GM19468 (cell line): ENCODE data around the gene SAP25.

Experiments
- ATAC-seq: cut with Tn5 transposase; IDR thresholded peaks from one replicate; pipeline ENCODE4 v1.9.1; 2021; ENCODE audit warnings: mild to moderate bottlenecking, moderate library complexity, moderate number of reproducible peaks; ENCODE audit not compliant: unreplicated experiment; ENCODE audit errors: extremely low read depth

SAP25 gene

DNA sequence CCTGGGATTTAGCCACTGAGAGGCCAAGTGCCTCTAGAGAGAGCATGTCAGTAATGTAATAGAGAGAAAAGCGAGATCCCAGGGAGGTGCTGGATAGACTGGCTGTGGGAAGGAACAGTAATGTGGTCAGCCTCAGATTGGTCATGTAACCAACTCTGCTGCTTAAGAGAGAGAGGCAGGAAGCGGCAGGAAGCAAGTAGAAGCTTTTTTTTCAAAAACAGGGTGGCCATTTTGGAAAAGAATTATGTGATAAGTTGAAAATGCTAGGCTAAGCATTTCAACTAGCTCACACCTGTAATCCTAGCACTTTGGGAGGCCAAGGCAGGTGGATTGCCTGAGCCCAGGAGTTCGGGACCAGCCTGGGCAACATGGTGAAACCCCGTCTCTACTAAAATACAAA lies 24.7 kb upstream of the SAP25 start:
- no peak for ATAC-seq

DNA sequence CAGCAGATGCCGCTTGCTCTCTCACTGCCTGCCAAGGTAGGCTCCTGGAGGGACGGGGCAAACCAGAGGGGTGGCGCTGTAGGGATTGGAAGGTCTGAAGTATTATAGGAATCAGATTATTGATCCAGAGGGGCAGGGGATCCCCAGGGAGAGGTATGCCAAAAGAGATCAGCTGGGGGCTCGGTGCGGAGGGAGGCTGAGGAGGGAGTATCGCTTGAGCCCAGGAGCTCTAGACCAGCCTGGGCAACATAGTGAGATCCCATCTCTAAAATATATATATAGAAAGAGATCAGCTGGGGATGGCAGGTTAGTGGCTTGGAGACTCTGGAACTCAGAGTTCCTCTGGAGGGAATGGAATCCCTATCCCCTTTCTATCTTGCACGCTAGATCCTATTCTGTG lies 21.5 kb upstream of the SAP25 start:
- no peak for ATAC-seq

DNA sequence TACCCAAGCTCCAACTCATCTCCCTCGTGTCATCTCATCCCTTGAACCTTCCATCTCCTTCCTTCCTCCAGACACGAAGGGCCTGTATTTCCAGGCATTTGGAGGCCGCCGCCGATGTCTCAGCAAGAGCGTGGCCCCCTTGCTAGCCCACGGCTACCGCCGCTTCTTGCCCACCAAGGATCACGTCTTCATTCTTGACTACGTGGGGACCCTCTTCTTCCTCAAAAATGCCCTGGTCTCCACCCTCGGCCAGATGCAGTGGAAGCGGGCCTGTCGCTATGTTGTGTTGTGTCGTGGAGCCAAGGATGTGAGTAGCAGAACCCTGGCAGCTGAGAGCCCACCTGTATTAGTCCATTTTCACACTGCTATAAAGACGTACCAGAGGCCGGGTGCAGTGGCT lies 17.9 kb upstream of the SAP25 start:
- ATAC-seq = no peak

DNA sequence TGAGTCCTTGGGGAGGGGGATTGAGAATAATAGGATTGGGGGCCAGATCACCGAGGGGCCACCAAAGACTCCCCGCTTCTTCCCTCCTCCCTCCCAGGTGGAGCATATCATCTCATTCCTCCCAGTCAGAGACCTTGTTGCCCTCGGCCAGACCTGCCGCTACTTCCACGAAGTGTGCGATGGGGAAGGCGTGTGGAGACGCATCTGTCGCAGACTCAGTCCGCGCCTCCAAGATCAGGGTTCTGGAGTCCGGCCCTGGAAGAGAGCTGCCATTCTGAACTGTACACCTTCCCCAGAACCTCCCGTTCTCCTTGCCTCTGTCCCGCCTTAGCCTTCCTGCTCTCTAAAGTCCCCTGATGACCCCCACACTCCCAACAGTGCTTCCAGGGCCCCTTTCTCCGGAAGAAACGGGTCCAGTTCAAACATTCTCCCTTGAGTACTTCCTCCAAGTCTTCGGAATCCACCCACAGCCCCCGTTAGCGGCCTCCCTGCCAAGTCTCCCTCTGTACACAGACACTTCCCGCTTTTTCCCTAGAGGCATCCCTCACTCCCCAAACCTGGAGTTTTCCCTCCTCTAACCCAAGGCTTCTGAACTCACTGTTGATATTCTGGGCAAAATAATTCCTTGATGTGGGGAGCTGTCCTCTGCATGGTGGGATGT lies 16.5 kb upstream of the SAP25 start:
- no peak for ATAC-seq

DNA sequence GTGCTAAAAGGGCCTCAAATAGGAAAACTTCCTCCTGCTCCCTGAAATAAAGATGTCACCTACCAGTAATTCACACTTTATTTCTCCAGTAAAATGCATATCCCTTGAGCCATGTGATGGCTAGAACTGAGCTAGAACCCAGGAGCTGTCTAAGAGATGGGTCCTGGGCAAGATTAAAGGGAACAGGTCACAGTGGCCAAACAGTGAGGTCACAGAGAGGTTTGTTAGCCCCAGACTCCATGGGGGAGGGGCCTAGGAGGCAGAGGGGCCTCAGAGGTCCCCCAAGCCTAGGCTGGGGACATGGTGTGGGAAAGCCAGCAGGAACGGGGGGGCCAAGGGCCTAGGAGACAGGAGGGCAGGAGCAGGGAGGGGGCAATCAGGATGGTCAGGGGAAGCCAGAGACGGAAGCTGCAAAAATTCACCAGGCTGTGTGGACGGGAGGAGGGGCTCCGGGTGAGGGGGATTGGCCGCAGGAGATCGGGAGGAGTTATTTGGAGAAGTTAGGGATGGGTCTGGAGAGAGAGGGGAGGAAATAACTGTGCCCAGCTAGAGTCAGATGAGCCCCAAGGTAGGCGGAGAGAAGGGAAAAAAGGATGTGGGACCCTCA lies 15.7 kb upstream of the SAP25 start:
- ATAC-seq = no peak

DNA sequence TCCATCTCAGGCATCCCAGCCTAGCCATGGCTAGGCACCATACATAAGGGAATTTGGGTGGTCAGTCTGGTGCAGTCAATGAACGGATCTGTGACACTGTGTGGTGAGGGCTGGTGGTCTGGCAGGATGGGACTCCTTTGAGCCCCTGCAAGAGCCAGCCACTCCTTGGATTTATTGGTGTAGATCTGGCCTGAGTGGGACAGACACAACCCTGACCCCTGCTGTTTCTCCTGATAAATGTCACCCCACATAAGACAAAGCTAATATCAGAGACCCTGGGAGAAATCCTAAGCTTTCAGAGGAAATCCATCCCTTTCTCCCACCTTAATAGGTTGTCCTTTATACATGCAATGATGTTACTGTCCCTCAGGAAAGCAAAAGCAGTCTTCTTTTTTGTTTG lies 14.7 kb upstream of the SAP25 start:
- no peak for ATAC-seq

DNA sequence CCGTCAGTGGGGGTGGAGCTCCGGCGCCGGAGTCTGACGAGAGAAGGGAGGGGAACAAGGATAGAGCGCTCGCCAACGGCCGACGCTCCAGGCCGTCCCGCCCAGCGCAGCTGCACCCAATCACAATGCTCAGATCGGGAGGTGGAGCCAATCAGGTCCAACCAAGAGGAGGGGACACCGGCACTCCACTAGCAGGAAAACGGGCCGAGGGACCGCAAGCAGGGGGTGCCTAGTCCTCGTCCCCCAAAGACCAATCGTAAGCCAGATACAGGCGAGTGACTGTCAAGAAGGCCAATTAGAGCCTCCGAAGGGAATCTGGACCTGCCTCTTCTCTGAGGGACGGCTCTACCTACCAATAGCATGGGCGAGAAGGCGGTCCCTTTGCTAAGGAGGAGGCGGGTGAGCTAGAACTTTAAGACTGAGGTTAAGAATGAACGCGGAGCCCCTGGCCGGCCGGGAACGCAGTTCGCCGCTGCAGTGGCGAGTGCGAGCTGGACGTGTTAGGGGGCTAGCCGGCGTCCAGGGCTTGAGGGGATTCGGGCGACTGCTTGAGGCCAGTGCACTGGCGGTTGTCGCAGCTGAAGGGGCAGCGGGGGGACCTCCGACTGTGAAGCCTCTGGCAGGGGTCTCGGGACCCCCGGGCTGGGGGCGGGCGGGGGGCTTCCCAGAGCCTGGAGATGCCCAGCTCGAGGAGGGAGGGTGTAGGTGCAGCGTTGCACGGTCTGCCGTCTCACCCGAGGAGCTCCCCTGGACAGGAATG lies 12.7 kb upstream of the SAP25 start, which contains the start of gene FBXO24:
TSS of gene FBXO24 (plus strand) at position 63 of the 760 bp plus-strand sequence. CDS start at position 361, 298 bp downstream.
- ATAC-seq = peak; percentile 81

DNA sequence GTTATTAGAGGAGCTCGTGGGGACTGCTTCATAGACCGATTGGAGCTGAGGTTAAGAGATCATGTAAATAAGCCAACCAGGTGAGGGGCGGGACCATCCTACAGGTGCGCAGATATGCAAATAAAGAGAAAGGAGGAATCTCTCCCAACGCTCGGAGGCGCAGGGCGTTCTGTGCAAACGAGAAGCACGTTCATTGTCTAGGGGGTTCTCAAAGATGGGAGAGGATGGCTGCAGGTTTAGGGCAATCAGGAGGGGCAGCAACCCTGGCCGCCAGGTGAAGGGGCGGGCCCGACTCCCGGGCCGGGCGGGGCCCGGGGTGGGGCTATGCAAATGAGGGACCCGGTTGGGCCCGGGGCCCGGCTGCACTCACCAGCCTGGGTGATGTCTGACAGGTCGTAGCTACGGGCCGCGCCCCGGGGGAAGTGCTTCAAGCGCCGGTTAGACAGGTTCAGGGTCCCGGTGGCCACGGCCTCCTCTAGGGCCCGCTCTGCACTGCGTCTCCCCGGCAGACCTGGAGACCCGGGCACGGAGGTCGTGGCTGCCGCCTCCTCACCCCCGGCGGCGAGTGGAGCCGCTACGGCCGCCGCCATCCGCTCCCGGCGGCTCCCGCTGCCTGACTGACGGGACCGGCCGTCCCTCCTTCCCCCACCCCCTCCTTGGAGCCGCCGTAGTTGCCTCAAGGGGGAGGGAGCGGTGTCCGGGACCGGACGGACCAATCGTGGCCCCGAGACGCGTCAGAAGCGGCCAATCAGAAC lies 12.0 kb upstream of the SAP25 start, which contains the start of gene LRCH4:
TSS of gene LRCH4 (minus strand) at position 619 of the 755 bp plus-strand sequence. CDS start at position 590, 29 bp downstream.
- no peak for ATAC-seq

DNA sequence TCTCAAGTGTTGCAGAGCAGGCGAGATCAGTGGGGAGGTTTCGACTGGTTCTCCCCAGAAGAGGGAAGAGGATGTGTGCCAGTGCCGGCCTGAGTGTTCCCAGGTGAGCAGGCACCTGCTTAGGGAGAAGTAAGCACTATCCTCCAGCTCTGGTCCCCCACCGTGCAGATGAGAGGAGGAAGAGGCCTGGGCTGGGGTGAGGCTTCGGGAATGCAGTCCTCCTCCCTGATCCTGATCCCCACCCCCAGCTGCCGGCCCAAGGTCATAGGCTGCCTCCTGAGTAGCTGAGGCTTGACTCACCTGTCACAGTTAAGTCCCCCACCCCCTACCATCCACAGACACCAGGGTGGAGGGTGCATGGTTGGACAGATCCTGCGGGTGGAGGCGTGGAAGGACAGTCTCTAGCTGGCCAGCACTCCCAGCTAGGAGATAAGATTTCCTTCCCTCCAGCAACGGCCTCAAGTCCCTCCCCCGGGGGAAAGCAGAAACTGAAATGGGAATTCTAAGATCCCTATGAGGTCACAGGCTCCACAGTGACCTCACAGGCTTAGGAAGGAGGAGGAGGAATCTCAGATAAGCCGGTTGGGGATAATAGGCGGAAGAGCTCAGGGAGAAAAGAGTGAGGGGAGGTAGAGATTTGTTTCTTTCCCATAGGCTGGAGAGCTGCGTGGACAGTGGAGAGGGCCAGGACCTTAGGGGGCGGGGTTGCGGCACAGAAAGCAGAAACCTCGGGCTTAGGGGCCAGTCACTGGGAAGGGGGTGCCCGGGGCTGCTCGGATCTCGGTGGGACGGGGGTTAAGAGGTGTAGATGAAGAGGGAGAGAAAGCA lies 11.2 kb upstream of the SAP25 start:
- ATAC-seq = no peak

DNA sequence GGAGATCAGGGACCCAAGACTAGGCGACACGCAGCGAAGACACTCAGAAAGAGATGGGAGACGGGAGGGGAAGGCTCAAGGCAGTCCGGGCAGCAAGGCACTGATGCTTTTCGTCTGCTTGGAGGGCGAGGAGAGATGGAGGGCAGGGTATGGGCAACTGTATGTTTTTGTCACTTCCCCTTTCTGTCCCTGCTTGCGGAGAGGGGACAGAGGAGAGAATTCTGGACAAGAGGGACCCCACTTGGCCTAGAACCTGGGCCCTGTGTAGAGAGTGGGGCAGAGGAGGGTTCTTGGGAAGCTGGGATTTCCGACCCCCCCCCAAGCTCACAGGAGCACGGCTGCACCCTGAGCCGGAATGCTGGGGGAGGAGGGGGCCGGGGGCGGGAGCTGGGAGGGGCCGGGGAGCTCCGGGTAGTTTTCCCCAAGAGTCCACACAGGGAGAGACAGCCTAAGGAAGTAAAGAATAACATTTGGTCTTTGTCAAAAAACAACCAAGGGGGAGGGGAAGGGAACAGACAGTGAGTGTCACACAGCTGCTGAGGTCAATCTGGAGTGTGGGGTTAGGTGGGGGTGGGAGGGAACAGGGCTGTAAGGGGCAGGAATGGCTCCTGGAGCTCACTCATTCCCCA lies 10.5 kb upstream of the SAP25 start:
- no peak for ATAC-seq

DNA sequence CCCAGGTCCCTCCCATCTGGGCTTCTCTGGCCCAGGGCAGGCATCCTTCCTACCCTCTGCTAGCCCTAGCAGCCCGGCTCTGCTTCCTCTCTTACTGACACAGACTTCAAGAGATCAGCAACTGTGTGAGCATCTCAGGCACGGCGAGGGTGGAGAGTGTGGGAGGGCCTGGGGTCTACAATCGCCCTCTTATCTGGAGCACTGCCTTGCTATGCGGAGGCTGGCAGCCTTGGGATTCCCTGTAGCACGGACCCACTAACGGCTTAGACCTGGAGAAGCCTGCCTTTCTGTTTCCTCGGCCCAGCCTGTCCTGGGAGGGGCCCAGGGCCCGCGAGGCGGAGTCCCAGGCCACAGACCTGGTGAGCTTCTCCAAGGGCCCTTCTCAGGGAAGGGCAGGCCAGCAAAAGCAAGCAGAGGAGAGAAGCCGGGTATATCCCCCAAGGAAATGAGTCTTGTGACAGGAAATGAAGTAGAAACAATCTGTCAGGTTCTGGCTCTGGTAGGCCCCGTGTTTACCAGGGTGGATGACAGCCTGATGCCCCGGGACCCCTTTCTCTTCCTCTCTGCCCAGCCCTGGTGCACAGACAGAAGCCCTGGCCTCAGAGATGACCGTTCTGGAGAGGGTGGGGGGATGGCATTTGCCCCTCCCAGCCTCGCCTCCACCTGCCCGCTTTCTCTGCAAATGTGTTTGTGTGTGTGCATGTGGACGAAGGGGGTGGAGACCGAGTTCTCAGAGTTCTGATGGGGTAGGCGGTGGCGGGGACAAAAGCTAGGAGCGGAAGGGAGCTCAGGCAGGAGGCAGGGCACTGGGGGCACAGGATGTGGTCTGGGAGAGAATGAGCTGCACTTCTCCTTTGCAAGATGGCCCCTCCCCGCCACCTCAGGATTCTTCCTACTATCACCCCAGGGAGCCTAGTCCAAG lies 9.7 kb upstream of the SAP25 start:
- no peak for ATAC-seq

DNA sequence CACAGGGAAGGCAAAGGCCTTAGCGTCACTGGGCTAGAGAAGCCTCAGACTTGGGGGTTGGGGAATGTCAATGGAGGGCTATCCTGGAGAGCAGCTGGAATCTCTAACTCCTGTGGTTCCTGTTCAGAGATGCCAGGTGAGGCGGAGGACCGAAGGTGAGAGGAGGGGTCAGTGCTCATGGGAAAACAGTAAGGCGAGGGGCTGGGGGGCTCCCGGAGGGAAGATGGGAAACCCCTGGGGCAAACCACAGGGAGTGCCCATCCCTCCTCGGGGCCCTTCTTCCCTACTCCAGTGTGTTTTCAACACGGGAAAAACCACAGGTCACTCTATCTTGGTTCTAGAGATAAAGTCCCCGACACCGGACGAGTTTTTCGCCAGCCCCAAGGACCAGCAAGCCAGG lies 8.9 kb upstream of the SAP25 start:
- ATAC-seq = no peak

DNA sequence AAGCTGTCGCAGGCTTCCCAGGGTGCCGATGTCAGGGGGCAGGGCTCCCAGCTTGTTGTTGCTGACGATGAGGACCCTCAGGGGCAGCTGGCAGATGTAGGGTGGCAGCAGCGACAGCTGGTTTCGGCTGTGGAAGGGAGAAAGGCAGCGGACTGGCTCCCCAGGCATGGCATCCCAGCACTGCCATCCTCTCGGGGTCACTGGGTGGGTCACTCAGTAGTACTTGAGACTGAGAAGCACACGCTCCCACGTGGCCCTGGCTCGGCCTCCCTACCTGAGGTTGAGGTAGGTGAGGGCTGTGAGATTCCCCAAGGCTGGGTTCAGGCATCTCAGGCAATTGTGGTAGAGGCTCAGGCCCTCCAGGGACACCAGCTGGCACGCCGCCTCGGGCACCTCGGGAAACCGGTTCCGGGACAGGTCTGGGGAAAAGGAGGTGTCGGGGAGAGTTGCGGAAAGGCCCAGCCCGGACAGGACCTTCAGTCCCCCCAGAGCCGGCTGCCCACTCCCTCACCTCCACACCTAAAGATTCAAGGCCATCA lies 8.4 kb upstream of the SAP25 start:
- no peak for ATAC-seq

DNA sequence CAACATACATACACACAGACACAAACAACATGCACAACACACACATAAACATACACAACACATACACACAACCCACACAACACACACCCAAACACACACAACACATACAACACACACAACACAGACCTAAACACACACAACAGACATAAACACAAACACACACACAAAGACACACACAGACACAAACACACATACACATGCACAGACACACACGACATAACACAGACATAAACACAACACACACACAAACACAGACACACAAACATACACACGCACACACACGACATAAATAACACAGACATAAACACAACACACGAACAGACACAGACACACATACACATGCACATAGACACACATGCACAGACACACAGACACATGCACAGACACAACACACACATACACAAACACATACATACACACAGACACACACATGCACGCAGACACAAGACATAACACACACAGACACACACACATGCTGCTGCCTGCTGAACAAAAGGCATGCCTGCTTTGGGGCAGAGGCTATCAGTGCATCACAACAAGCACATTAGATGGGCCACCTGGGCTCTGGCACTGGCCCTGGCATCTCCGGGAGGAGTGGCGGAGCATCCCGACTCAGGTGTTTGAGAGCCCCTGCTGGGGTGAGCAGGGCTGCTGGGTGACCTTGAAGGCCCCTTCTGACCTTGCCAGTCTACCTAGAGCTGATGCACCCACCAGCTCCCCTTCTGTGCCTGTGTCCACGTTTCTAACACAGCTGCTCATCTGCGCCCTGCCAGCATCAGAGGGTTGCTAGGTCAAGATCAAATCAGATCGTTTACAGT lies 7.0 kb upstream of the SAP25 start:
- no peak for ATAC-seq

DNA sequence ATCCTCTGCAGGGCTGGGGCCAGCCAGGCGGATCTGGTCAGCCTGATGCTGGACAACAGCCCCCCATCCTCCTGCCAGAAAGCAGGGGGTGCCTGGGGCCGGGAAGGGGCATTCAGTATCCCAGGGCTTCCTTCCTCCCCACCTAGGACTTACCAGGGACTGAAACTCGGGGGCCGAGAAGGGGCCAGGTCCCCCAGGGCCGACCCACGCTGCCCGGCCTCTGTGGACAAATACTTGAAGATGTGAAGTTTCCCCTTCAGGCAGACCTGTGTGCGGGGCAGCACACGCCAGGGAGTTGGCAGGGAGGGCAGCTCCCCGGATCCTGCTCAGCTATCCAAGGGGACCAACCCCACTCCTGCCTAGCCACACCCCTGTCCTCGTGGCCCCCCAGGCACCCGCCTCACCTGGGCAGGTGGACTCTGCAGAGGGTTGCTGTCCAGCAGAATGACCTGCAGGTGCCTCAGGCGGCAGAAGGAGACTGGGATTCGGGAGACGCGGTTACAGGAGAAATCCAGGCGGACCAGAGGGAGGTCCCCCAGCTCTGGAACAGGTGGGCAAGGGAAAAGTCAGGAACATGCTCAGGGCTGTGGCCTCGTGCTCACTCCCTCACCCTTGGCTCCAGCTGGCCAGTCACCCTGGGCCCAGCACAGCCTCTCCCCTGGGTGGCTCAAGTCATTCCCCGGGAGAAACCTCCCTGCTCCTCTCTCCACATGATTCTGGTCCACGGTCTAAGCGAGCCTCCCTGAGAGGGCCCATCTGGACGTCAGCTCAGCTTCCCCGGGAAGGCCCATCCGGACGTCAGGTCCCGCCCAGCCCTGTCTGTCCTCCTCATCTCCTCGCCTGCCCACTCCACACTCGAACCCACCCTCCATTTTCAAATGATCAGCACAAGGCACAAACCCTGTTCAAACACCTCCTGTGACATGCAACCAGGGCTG lies 4.8 kb upstream of the SAP25 start:
- no peak for ATAC-seq

DNA sequence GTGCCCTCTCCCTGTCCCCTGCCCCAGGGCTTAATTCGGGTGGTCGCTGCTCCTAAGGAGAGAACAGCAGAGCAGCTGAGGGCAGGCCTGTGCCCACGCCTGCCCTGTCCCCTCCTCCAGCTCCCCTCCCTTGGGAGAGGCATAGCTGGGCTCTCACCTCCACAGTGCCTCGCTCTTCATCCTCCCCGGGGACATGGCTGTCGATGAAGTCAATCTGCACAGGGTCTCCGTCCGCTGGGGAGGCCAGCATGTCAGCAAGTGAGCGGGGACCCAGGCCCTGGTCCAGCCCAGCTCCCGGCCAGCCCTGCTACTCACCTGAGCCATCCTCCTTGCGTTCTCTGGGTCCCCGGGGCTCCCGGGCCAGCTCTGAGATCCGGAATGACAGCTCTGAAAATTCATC lies 3.8 kb upstream of the SAP25 start:
- ATAC-seq = no peak
